K562 (cell line): ENCODE data around the gene AANAT. TPM values are rescaled to one million over a fixed set of nuclear protein-coding genes. Genes with fewer than 3 reads are reported as not detected.

Source experiments
- ATAC-seq: fragments of 200-7000 bp; cut with Tn5 transposase; 3 replicates; pipeline ENCODE4 v1.9.1; 2020; ENCODE audit warnings: moderate library complexity
- BruUV-seq: library from RNA; stranded (reverse); fragments of 400-500 nt; replicated peaks from 2 replicates; lab custom pipeline; 2021; lab: Mats Ljungman, UMichigan
- CTCF ChIA-PET: fragments of 300-600 bp; formaldehyde crosslinking; extraction: SDS; loops from one replicate; lab custom pipeline; 2021; ENCODE audit warnings: low intra/inter-chr PET ratio; lab: Yijun Ruan, JAX
- POLR2A ChIA-PET: fragments of 300-600, 350-650 bp; sonication (Branson Sonifier 250); formaldehyde crosslinking; extraction: SDS; loops from one replicate; lab custom pipeline; 2021; ENCODE audit warnings: antibody characterized with exemption, inconsistent platforms; lab: Yijun Ruan, JAX
- DNase-seq, 4 experiments: peaks; one replicate each; pipeline versions ENCODE4 v3.0.0 to v3.0.0-alpha.2; 2011 to 2018; ENCODE audit warnings: low spot score in 3 of 4, mixed read lengths in 3 of 4; ENCODE audit errors: extremely low read depth in 1 of 4
- FAIRE-seq: peaks from 2 replicates; lab custom pipeline; 2011; peaks lifted over from hg19 to GRCh38; lab: Jason Lieb, UNC
- H2AFZ ChIP-seq: 2 replicates; pipeline ENCODE4 v1.6.0; 2011; ENCODE audit warnings: low read depth, low read length, control low read depth, inconsistent platforms
- H3K27ac ChIP-seq: fragments of 200-600 bp; 3 replicates; pipeline ENCODE4 v1.8.0; 2011; ENCODE audit warnings: low read depth, mild to moderate bottlenecking, control low read depth, inconsistent platforms, low read length, moderate library complexity, mixed read lengths; ENCODE audit errors: extremely low read depth
- H3K27me3 ChIP-seq, 2 experiments: fragments of 300-600 bp in 1 of 2; 2 replicates in 1 of 2; 3 replicates in 1 of 2; pipeline versions ENCODE4 v1.6.0 to v1.8.0; 2011; ENCODE audit warnings: inconsistent platforms in 2 of 2, low read length in 2 of 2, mild to moderate bottlenecking in 1 of 2, mixed read lengths in 1 of 2, moderate library complexity in 1 of 2; ENCODE audit not compliant: control insufficient read depth in 2 of 2, insufficient read depth in 2 of 2
- H3K36me3 ChIP-seq: fragments of 300-600 bp; 3 replicates; pipeline ENCODE4 v1.8.0; 2011; ENCODE audit warnings: mild to moderate bottlenecking, low read length, inconsistent platforms; ENCODE audit not compliant: control insufficient read depth, insufficient read depth
- H3K4me1 ChIP-seq, 2 experiments: fragments of 200-600 bp in 1 of 2; replicated peaks in 1 of 2; 2 replicates in 1 of 2; 3 replicates in 1 of 2; pipeline versions ENCODE4 v1.5.1 to v1.8.0; 2011; ENCODE audit warnings: inconsistent platforms in 2 of 2, low read length in 2 of 2, mild to moderate bottlenecking in 1 of 2, mixed read lengths in 1 of 2, moderate library complexity in 1 of 2; ENCODE audit not compliant: control insufficient read depth in 2 of 2, insufficient read depth in 2 of 2
- H3K4me2 ChIP-seq: 2 replicates; pipeline ENCODE4 v1.6.1; 2011; ENCODE audit warnings: low read length, control low read depth, inconsistent platforms, mixed read lengths; ENCODE audit not compliant: insufficient read depth
- H3K4me3 ChIP-seq: fragments of 200-600 bp; sonication (generic), shearing (Covaris generic); 2 replicates; pipeline ENCODE4 v1.5.1; 2016; ENCODE audit warnings: control low read depth, inconsistent platforms
- H3K79me2 ChIP-seq: fragments of 200-600 bp; 3 replicates; pipeline ENCODE4 v1.8.0; 2011; ENCODE audit warnings: low read length, inconsistent platforms; ENCODE audit not compliant: control insufficient read depth, insufficient read depth
- H3K9ac ChIP-seq, 2 experiments: 2 replicates each; pipeline versions ENCODE4 v1.6.0 to v1.6.1; 2011; ENCODE audit warnings: low read depth in 2 of 2, low read length in 2 of 2, control low read depth in 1 of 2, inconsistent platforms in 1 of 2, mild to moderate bottlenecking in 1 of 2, mixed read lengths in 1 of 2; ENCODE audit not compliant: insufficient read depth in 1 of 2
- H3K9me1 ChIP-seq: one replicate; pipeline ENCODE4 v1.6.0; 2011; ENCODE audit warnings: inconsistent platforms, mild to moderate bottlenecking, low read length, moderate library complexity; ENCODE audit not compliant: control insufficient read depth, insufficient read depth
- H3K9me3 ChIP-seq: replicated peaks from 2 replicates; pipeline ENCODE4 v1.5.1; 2011; ENCODE audit warnings: low read depth, low read length, inconsistent platforms; ENCODE audit not compliant: control insufficient read depth, insufficient read depth
- H4K20me1 ChIP-seq: replicated peaks from 2 replicates; pipeline ENCODE4 v1.6.1; 2011; ENCODE audit warnings: low read length, inconsistent platforms, mixed read lengths; ENCODE audit not compliant: control insufficient read depth, insufficient read depth
- ADNP ChIP-seq: fragments of 200-800 bp; sonication (Bioruptor generic); IDR thresholded peaks from 2 replicates; pipeline ENCODE4 v1.6.1; 2016; ENCODE audit warnings: missing genetic modification characterization, missing compliant biosample characterization
- ARID2 ChIP-seq: fragments of 450-650 bp; IDR thresholded peaks from 2 replicates; pipeline ENCODE4 v1.6.1; 2017; ENCODE audit warnings: antibody characterized with exemption, mild to moderate bottlenecking
- BCOR ChIP-seq: fragments of 450-650 bp; IDR thresholded peaks from 2 replicates; pipeline ENCODE4 v1.6.1; 2016
- CCAR2 ChIP-seq: fragments of 200-400 bp; formaldehyde crosslinking; IDR thresholded peaks from 2 replicates; pipeline ENCODE4 v1.6.1; 2017; ENCODE audit warnings: mild to moderate bottlenecking, low read depth, low read length
- CTCF ChIP-seq, 3 experiments: IDR thresholded peaks in 2 of 3; conservative IDR thresholded peaks in 1 of 3; 2 replicates each; pipeline ENCODE4 v1.5.1; 2011 to 2012; ENCODE audit warnings: low read length in 3 of 3, mild to moderate bottlenecking in 3 of 3, control low read depth in 2 of 3, improper control_type of control experiment in 1 of 3, inconsistent platforms in 1 of 3, low read depth in 1 of 3, mixed read lengths in 1 of 3, moderate library complexity in 1 of 3; ENCODE audit not compliant: insufficient read depth in 2 of 3
- FOXK1 ChIP-seq: sonication (generic); formaldehyde crosslinking; IDR thresholded peaks from 2 replicates; pipeline ENCODE4 v1.8.0; 2022; ENCODE audit warnings: missing genetic modification reagents, mild to moderate bottlenecking, borderline replicate concordance
- NCOA2 ChIP-seq, 2 experiments: fragments of 450-650 bp; IDR thresholded peaks; 2 replicates each; pipeline ENCODE4 v1.6.1; 2018; ENCODE audit warnings: mild to moderate bottlenecking in 2 of 2, moderate library complexity in 1 of 2; ENCODE audit not compliant: partially characterized antibody in 2 of 2
- NRF1 ChIP-seq, 2 experiments: fragments of 450-650 bp; IDR thresholded peaks in 1 of 2; conservative IDR thresholded peaks in 1 of 2; 2 replicates each; pipeline ENCODE4 v1.6.1; 2014; ENCODE audit warnings: mild to moderate bottlenecking in 2 of 2
- PTTG1 ChIP-seq: fragments of 450-650 bp; IDR thresholded peaks from 2 replicates; pipeline ENCODE4 v1.6.1; 2016; ENCODE audit warnings: low read depth, mild to moderate bottlenecking, missing genetic modification characterization, missing compliant biosample characterization
- SIN3B ChIP-seq: fragments of 450-650 bp; IDR thresholded peaks from 2 replicates; pipeline ENCODE4 v1.6.1; 2017; ENCODE audit warnings: low read depth, mild to moderate bottlenecking, moderate library complexity
- SMARCA5 ChIP-seq: fragments of 450-650 bp; IDR thresholded peaks from 2 replicates; pipeline ENCODE4 v1.6.1; 2016
- TAF9B ChIP-seq: fragments of 450-650 bp; IDR thresholded peaks from 2 replicates; pipeline ENCODE4 v1.6.1; 2018; ENCODE audit warnings: mild to moderate bottlenecking; ENCODE audit not compliant: partially characterized antibody
- THRAP3 ChIP-seq: fragments of 450-650 bp; IDR thresholded peaks from 2 replicates; pipeline ENCODE4 v1.6.1; 2016; ENCODE audit warnings: mild to moderate bottlenecking, inconsistent platforms, borderline replicate concordance
- ZNF280A ChIP-seq: fragments of 450-650 bp; IDR thresholded peaks from 2 replicates; pipeline ENCODE4 v1.6.1; 2018; ENCODE audit warnings: mild to moderate bottlenecking, low read depth; ENCODE audit not compliant: partially characterized antibody
- WGBS: fragments of 100-300 bp; shearing (Covaris generic); methylation state at CpG from one replicate; pipeline ENCODE4 v1.1.6; 2016; ENCODE audit warnings: low coverage, mixed read lengths; ENCODE audit not compliant: insufficient coverage; ENCODE audit errors: missing lambda C conversion rate; 5-methylcytosine and 5-hydroxymethylcytosine counted together
- in situ Hi-C: fragments of 300-500 bp; cut with MboI; formaldehyde crosslinking; loops from 4 replicates; pipeline ENCODE4 v1.15.0; 2018; ENCODE audit warnings: inconsistent platforms, mixed read lengths
- intact Hi-C: fragments of 100-400 bp; cut with micrococcal nuclease; formaldehyde crosslinking; loops from 2 replicates; pipeline ENCODE4 v1.14.2; 2022
- polyA plus RNA-seq, 8 experiments: library from polyadenylated mRNA; depleted of rRNA in 4 of 8; stranded (reverse) in 5 of 8; unstranded in 3 of 8; fragments of >200 nt; fragmentation: Nextera tagmentation in 2 of 8; fragmentation: Illumina TruSeq in 1 of 8; extraction: Ambion mirVana in 2 of 8; extraction: Trizol in 1 of 8; gene quantifications; 2 replicates each; pipeline versions ENCODE4 v1.2.1 to v1.2.3, GENCODE V29; 2011 to 2014; ENCODE audit warnings: inconsistent platforms in 1 of 8, missing spikeins in 1 of 8
- total RNA-seq, 7 experiments: library from RNA; depleted of rRNA in 6 of 7; stranded (reverse); fragments of >200 nt in 6 of 7; fragmentation: Illumina TruSeq in 2 of 7; extraction: Trizol in 2 of 7; gene quantifications; 2 replicates each; pipeline versions ENCODE4 v1.2.1 to v1.2.3, GENCODE V29; 2011 to 2021; ENCODE audit warnings: low replicate concordance in 1 of 7

The AANAT gene
- total and polyA plus RNA-seq, 9 of the 15 experiments (the other 6 are each of a cell fraction or from before 2014, with no cell fraction given) = not detected

GRCh38 chr17:76475302-76475701 is 7.9 kb downstream of the AANAT start:
- in situ Hi-C loops = no loop called here
- no peak for ATAC-seq
- BruUV-seq = no TSS peak
- DNase-seq = no peak
- Histone ChIP-seq H3K4me1 (peaks cover 0 to 53% of the 10 kb centered on the region in 2 experiments; a peak in 2 of 5 replicates), H3K79me2 (no peaks in the 10 kb centered on the region), H3K27me3 (peaks cover 10 to 49% of the 10 kb centered on the region in 2 experiments; a peak in 4 of 5 replicates), H3K4me3 (no peak overlapping the region), H3K27ac (no peak overlapping the region), H3K9ac (no peak overlapping the region), H3K4me2 (no peak overlapping the region), H2AFZ (no peak overlapping the region), H3K9me3 (no peaks in the 10 kb centered on the region), H3K9me1 (peaks cover 2% of the 10 kb centered on the region), H3K36me3 (no peaks in the 10 kb centered on the region), H4K20me1 (peaks cover 3% of the 10 kb centered on the region; the same call in 1 of the 2 replicates)
- intact Hi-C loops = no loop called here
- FAIRE-seq = no peak
- ChIA-PET POLR2A (interaction anchor here (0.5 to 1.4 kb wide), 4 partner anchors 10 to 716 kb away, joined by 3 to 5 read pairs (median 4); no protein-coding TSS in a partner anchor), CTCF (no interaction called here)
- WGBS = 31% methylated on average over 4 of the region's 6 CpGs
- TF ChIP-seq ADNP (0 out of 2 replicates have a peak, but pooled peaks have one; percentile 29), SMARCA5 (peak; percentile 60; the same call in 1 of the 2 replicates), BCOR (peak; percentile 79), TAF9B (no peak)

GRCh38 chr17:76476736-76477135 is 9.3 kb downstream of the AANAT start:
- Histone ChIP-seq H3K27me3 (peaks cover 10 to 49% of the 10 kb centered on the region in 2 experiments; a peak in 4 of 5 replicates), H3K36me3 (no peaks in the 10 kb centered on the region), H3K9ac (0 out of 4 replicates have a peak overlapping the region, but pooled peaks of 1 of the 2 experiments have one; percentile 26), H4K20me1 (peaks cover 3% of the 10 kb centered on the region; the same call in 1 of the 2 replicates), H3K4me2 (no peak overlapping the region), H3K4me1 (peaks cover 0 to 52% of the 10 kb centered on the region in 2 experiments; a peak in 2 of 5 replicates), H3K79me2 (no peaks in the 10 kb centered on the region), H3K9me1 (peaks cover 2% of the 10 kb centered on the region), H3K27ac (no peak overlapping the region), H3K4me3 (no peak overlapping the region), H3K9me3 (no peaks in the 10 kb centered on the region), H2AFZ (no peak overlapping the region)
- BruUV-seq = no TSS peak
- no peak for FAIRE-seq
- intact Hi-C loops (no loop called here), in situ Hi-C loops (no loop called here)
- POLR2A ChIA-PET = interaction anchor here (0.6 to 1.8 kb wide), 7 partner anchors 13 to 437 kb away, joined by 3 to 4 read pairs (median 3); no protein-coding TSS in a partner anchor
- no peak for ATAC-seq
- CTCF ChIA-PET = no interaction called here
- no peak for DNase-seq
- WGBS = 25% methylated on average over 17 of the region's 20 CpGs
- no peak for TF ChIP-seq ARID2
- no peak for TF ChIP-seq NCOA2 (IDR thresholded peaks at IDR 0.05; ENCODE audit: partially characterized antibody in 2 of 2)
- TF ChIP-seq FOXK1 (CRISPR knock-in tag) = no peak
- no peak for TF ChIP-seq SIN3B
- no peak for TF ChIP-seq NRF1 (conservative IDR thresholded peaks at IDR 0.05 in 1 of 2, IDR thresholded peaks at IDR 0.05 in 1 of 2)
- no peak for TF ChIP-seq ZNF280A
- no peak for TF ChIP-seq CTCF (IDR thresholded peaks at IDR 0.05 in 2 of 3, conservative IDR thresholded peaks at IDR 0.05 in 1 of 3; ENCODE audit: insufficient read depth in 2 of 3, low read depth in 1 of 3, low read length in 3 of 3)
- no peak for TF ChIP-seq THRAP3
- TF ChIP-seq CCAR2 = no peak
- no peak for TF ChIP-seq PTTG1 (tag)
